ENCODE measurements around the gene HS3ST6. TPM values are rescaled to one million over a fixed set of nuclear protein-coding genes. Genes with fewer than 3 reads are reported as not detected.

Gene HS3ST6
- total RNA-seq, 1 experiment from 2014 or later, result not detected

GRCh38 chr16:1950559-1950958 lies 32.3 kb upstream of the HS3ST6 start:
- H3K36me3 ChIP-seq (ENCODE audit: control insufficient read depth, insufficient read depth, low read length), result no peaks in the 10 kb centered on the region
- DNase-seq, result no peak
- no peak overlapping the region for H3K27ac Mint-ChIP-seq (ENCODE audit: unreplicated experiment)
- H3K36me3 Mint-ChIP-seq (ENCODE audit: insufficient read depth, unreplicated experiment), result no peaks in the 10 kb centered on the region
- no peak overlapping the region for H3K4me3 ChIP-seq (ENCODE audit: low read depth, low read length)
- no peaks in the 10 kb centered on the region for H3K27me3 Mint-ChIP-seq (ENCODE audit: insufficient read depth, unreplicated experiment)
- intact Hi-C loops (cut with micrococcal nuclease; ENCODE audit: unreplicated experiment), result no loop called here
- H3K9me3 Mint-ChIP-seq (ENCODE audit: unreplicated experiment), result no peaks in the 10 kb centered on the region
- ChIA-PET POLR2A (no interaction called here), CTCF (no interaction called here)
- no peaks in the 10 kb centered on the region for H3K4me1 ChIP-seq
- H3K4me1 Mint-ChIP-seq (ENCODE audit: low read depth, unreplicated experiment), result no peaks in the 10 kb centered on the region
- H3K4me3 Mint-ChIP-seq (ENCODE audit: unreplicated experiment), result no peak overlapping the region
- BruUV-seq (replicated peaks), result no TSS peak
- TF ChIP-seq CTCF (IDR thresholded peaks at IDR 0.05; ENCODE audit: insufficient read depth in 1 of 2, low read depth in 1 of 2, low read length in 1 of 2, severe bottlenecking in 1 of 2, unreplicated experiment in 1 of 2), result no peak
- no peaks in the 10 kb centered on the region for H3K9me3 ChIP-seq
- no peaks in the 10 kb centered on the region for H3K27me3 ChIP-seq (replicated peaks; ENCODE audit: control insufficient read depth, insufficient read depth, low read length)

GRCh38 chr16:1950047-1950446 lies 31.8 kb upstream of the HS3ST6 start:
- H3K9me3 Mint-ChIP-seq (ENCODE audit: unreplicated experiment), result no peaks in the 10 kb centered on the region
- no peaks in the 10 kb centered on the region for H3K36me3 Mint-ChIP-seq (ENCODE audit: insufficient read depth, unreplicated experiment)
- no peak for TF ChIP-seq CTCF (IDR thresholded peaks at IDR 0.05; ENCODE audit: insufficient read depth in 1 of 2, low read depth in 1 of 2, low read length in 1 of 2, severe bottlenecking in 1 of 2, unreplicated experiment in 1 of 2)
- H3K27me3 Mint-ChIP-seq (ENCODE audit: insufficient read depth, unreplicated experiment), result no peaks in the 10 kb centered on the region
- H3K4me3 Mint-ChIP-seq (ENCODE audit: unreplicated experiment), result no peak overlapping the region
- POLR2A ChIA-PET, result no interaction called here
- Histone ChIP-seq H3K27me3 (replicated peaks; ENCODE audit: control insufficient read depth, insufficient read depth, low read length) (no peaks in the 10 kb centered on the region), H3K4me3 (ENCODE audit: low read depth, low read length) (no peak overlapping the region), H3K9me3 (no peaks in the 10 kb centered on the region), H3K4me1 (no peaks in the 10 kb centered on the region), H3K36me3 (ENCODE audit: control insufficient read depth, insufficient read depth, low read length) (no peaks in the 10 kb centered on the region)
- CTCF ChIA-PET, result no interaction called here
- no peak overlapping the region for H3K27ac Mint-ChIP-seq (ENCODE audit: unreplicated experiment)
- no peak for DNase-seq
- no TSS peak for BruUV-seq (replicated peaks)
- no peaks in the 10 kb centered on the region for H3K4me1 Mint-ChIP-seq (ENCODE audit: low read depth, unreplicated experiment)
- intact Hi-C loops (cut with micrococcal nuclease; ENCODE audit: unreplicated experiment), result no loop called here

GRCh38 chr16:1949507-1949906 lies 31.3 kb upstream of the HS3ST6 start:
- ChIA-PET POLR2A (no interaction called here), CTCF (no interaction called here)
- Mint-ChIP-seq H3K36me3 (ENCODE audit: insufficient read depth, unreplicated experiment) (no peaks in the 10 kb centered on the region), H3K27ac (ENCODE audit: unreplicated experiment) (no peak overlapping the region), H3K9me3 (ENCODE audit: unreplicated experiment) (no peaks in the 10 kb centered on the region), H3K4me3 (ENCODE audit: unreplicated experiment) (no peak overlapping the region), H3K4me1 (ENCODE audit: low read depth, unreplicated experiment) (no peaks in the 10 kb centered on the region), H3K27me3 (ENCODE audit: insufficient read depth, unreplicated experiment) (no peaks in the 10 kb centered on the region)
- H3K27me3 ChIP-seq (replicated peaks; ENCODE audit: control insufficient read depth, insufficient read depth, low read length), result no peaks in the 10 kb centered on the region
- H3K36me3 ChIP-seq (ENCODE audit: control insufficient read depth, insufficient read depth, low read length), result no peaks in the 10 kb centered on the region
- DNase-seq, result no peak
- no peak overlapping the region for H3K4me3 ChIP-seq (ENCODE audit: low read depth, low read length)
- no TSS peak for BruUV-seq (replicated peaks)
- TF ChIP-seq CTCF (IDR thresholded peaks at IDR 0.05; ENCODE audit: insufficient read depth in 1 of 2, low read depth in 1 of 2, low read length in 1 of 2, severe bottlenecking in 1 of 2, unreplicated experiment in 1 of 2), result no peak
- no peaks in the 10 kb centered on the region for H3K9me3 ChIP-seq
- no peaks in the 10 kb centered on the region for H3K4me1 ChIP-seq
- intact Hi-C loops (cut with micrococcal nuclease; ENCODE audit: unreplicated experiment), result no loop called here

All from Caco-2 (cell line).